ENCODE data around the gene ATG9A.

- TF ChIP-seq CTCF (IDR thresholded peaks at IDR 0.05), result no peak
- no peak for TF ChIP-seq POLR2A (IDR thresholded peaks at IDR 0.05)
Measured at GRCh38 chr2:219210196-219210885, 19.1 kb downstream of the ATG9A start.

Measured in vagina (tissue), 2 donors.